ENCODE results near the gene TFDP1. TPM values are rescaled to one million over a fixed set of nuclear protein-coding genes. Genes with fewer than 3 reads are reported as not detected.

Gene TFDP1
- total RNA-seq, 4 donors from 2014 or later = 30.7 to 42.2 (median 32.1) TPM

- Histone ChIP-seq H3K27me3 (no peaks in the 10 kb centered on the region), H3K9me3 (no peaks in the 10 kb centered on the region), H3K4me1 (no peaks in the 10 kb centered on the region), H3K36me3 (peaks cover 0 to 40% (median 19%) of the 10 kb centered on the region in 4 donors), H3K27ac (replicated peaks in 1 of 4) (no peak overlapping the region), H3K4me3 (no peak overlapping the region)
- TF ChIP-seq POLR2AphosphoS5 (IDR thresholded peaks at IDR 0.05) (no peak), POLR2A (IDR thresholded peaks at IDR 0.05; ENCODE audit: low read depth) (no peak), CTCF (IDR thresholded peaks at IDR 0.05) (no peak), EP300 (IDR thresholded peaks at IDR 0.05) (no peak)
- DNase-seq (ENCODE audit: extremely low spot score) = no peak
- intact Hi-C loops (cut with DNase I) = no loop called here
- WGBS = 94% methylated on average over 22 of the region's 28 CpGs
Observed at GRCh38 chr13:113601166-113602070, 16.9 kb downstream of the TFDP1 start.

- intact Hi-C loops (cut with DNase I) = no loop called here
- 89% methylated on average over 14 of the region's 15 CpGs for WGBS
- DNase-seq (ENCODE audit: extremely low spot score) = no peak
Observed at GRCh38 chr13:113602291-113602988, 17.9 kb downstream of the TFDP1 start.

DNA sequence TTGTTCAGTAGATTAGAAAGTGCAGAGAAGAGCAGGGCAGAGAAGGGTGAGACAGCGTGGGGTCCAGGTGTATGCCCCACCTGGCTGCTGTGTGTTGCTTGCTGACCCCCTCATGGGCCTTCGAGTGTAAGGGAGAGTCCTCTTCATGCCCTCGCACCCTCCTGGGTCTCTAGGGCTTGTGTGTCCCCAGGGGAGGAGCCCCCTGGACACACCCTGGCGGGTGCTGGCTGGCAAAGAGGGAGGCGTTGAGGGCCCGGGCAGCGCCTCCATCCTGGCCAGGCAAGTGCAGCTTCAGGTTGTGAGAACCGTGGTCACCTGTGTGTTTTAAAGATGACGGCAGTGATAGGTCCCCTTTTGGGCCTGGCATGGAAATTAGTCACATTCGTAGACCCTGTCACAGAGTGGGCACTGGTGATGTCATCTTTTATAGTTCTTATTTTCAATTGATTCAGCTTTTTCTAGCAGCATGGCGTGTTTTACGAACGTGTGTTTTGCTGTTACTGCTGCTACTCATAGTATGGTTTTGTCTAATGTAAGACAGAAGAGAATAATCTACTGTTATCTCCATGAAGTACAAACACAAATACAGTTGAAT lies 18.7 kb downstream of the TFDP1 start:
- no peak overlapping the region for H3K4me3 ChIP-seq
- no peaks in the 10 kb centered on the region for H3K27me3 ChIP-seq
- DNase-seq (ENCODE audit: extremely low spot score) = no peak
- intact Hi-C loops (cut with DNase I) = no loop called here
- WGBS = 91% methylated on average over 11 of the region's 13 CpGs
- H3K4me1 ChIP-seq = no peaks in the 10 kb centered on the region
- H3K9me3 ChIP-seq = no peaks in the 10 kb centered on the region
- no peak for TF ChIP-seq EP300 (IDR thresholded peaks at IDR 0.05)
- no peak for TF ChIP-seq POLR2A (IDR thresholded peaks at IDR 0.05; ENCODE audit: low read depth)
- TF ChIP-seq POLR2AphosphoS5 (IDR thresholded peaks at IDR 0.05) = no peak
- H3K27ac ChIP-seq (replicated peaks in 1 of 4) = no peak overlapping the region
- peaks cover 0 to 35% (median 7%) of the 10 kb centered on the region in 4 donors for H3K36me3 ChIP-seq

More at GRCh38 chr13:113602291-113602988, 17.9 kb downstream of the TFDP1 start:
- Histone ChIP-seq H3K4me3 (no peak overlapping the region), H3K9me3 (no peaks in the 10 kb centered on the region), H3K4me1 (no peaks in the 10 kb centered on the region), H3K27ac (replicated peaks in 1 of 4) (no peak overlapping the region), H3K27me3 (no peaks in the 10 kb centered on the region), H3K36me3 (peaks cover 0 to 37% (median 14%) of the 10 kb centered on the region in 4 donors)
- TF ChIP-seq EP300 (IDR thresholded peaks at IDR 0.05) (no peak), POLR2AphosphoS5 (IDR thresholded peaks at IDR 0.05) (no peak), CTCF (IDR thresholded peaks at IDR 0.05) (no peak), POLR2A (IDR thresholded peaks at IDR 0.05; ENCODE audit: low read depth) (no peak)

- intact Hi-C loops (cut with DNase I) = no loop called here
- Histone ChIP-seq H3K9me3 (no peaks in the 10 kb centered on the region), H3K27ac (replicated peaks in 1 of 4) (no peak overlapping the region), H3K27me3 (no peaks in the 10 kb centered on the region), H3K36me3 (peaks cover 0 to 36% (median 7%) of the 10 kb centered on the region in 4 donors), H3K4me3 (no peak overlapping the region), H3K4me1 (no peaks in the 10 kb centered on the region)
- TF ChIP-seq CTCF (IDR thresholded peaks at IDR 0.05) (no peak), POLR2A (IDR thresholded peaks at IDR 0.05; ENCODE audit: low read depth) (no peak), POLR2AphosphoS5 (IDR thresholded peaks at IDR 0.05) (no peak), EP300 (IDR thresholded peaks at IDR 0.05) (no peak)
- DNase-seq (ENCODE audit: extremely low spot score) = no peak
- no CpG with 5 or more reads among the region's 1 CpG for WGBS
Observed at GRCh38 chr13:113604186-113604585, 19.6 kb downstream of the TFDP1 start.

- Histone ChIP-seq H3K27ac (replicated peaks in 1 of 4) (no peak overlapping the region), H3K36me3 (peaks cover 0 to 29% (median 7%) of the 10 kb centered on the region in 4 donors), H3K27me3 (no peaks in the 10 kb centered on the region), H3K4me3 (no peak overlapping the region), H3K4me1 (no peaks in the 10 kb centered on the region), H3K9me3 (no peaks in the 10 kb centered on the region)
- TF ChIP-seq POLR2A (IDR thresholded peaks at IDR 0.05; ENCODE audit: low read depth) = no peak
- no peak for TF ChIP-seq POLR2AphosphoS5 (IDR thresholded peaks at IDR 0.05)
- TF ChIP-seq EP300 (IDR thresholded peaks at IDR 0.05) = no peak
- no peak for TF ChIP-seq CTCF (IDR thresholded peaks at IDR 0.05)
- 97% methylated on average over 6 of the region's 8 CpGs for WGBS
- intact Hi-C loops (cut with DNase I) = no loop called here
- DNase-seq (ENCODE audit: extremely low spot score) = no peak
Observed at GRCh38 chr13:113605461-113605860, 20.9 kb downstream of the TFDP1 start.
